ENCODE measurements around the gene RAB12. TPM values are rescaled to one million over a fixed set of nuclear protein-coding genes. Genes with fewer than 3 reads are reported as not detected.
"Not testable (repeated sequence)": the region's sequence is repeated elsewhere in the genome, so short reads cannot be mapped to it uniquely, and the experiment has no call there.

The RAB12 gene
- total RNA-seq, 2 experiments from 2014 or later = 20.6 to 34.0 TPM

DNA sequence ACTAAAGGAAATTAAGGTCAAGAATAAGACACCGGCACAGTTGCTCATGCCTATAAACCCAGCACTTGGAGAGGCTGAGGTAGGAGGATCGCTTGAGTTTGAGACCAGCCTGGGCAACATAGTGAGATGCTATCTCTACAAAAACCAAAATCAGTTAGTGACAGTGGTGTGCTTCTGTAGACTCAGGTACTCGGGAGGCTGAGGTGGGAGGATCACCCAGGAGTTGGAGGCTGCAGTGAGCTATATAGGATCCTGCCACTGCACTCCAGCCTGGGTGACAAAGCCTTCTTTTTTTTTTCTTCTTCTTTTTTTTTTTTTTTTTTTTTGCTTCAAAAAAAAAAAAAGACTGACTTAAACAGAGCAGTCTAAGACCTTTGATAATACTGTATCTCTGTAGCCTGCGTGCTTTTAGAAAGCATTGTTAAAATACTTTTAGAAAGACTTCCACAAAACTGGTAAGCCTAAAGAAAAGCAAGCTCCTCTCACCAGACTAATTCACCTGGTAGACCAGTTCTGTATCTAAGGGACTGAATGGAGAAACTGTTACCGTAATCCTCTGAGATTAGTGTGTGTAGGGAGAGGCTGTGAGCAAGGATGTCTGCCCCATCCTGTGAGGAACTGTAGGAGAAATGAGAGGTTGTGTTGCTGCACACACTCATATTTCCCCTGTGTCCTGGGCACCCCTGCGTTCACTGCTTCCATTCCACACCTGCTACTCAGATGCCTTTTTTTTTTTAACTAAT, 10.8 kb downstream of the RAB12 start:
- DNase-seq (ENCODE audit: low spot score) = no peak
- intact Hi-C loops (cut with micrococcal nuclease; ENCODE audit: unreplicated experiment) = no loop called here
- ChIA-PET CTCF (ENCODE audit: unreplicated experiment) (no interaction called here), POLR2A (no interaction called here)
- TF ChIP-seq, protein P1, sequence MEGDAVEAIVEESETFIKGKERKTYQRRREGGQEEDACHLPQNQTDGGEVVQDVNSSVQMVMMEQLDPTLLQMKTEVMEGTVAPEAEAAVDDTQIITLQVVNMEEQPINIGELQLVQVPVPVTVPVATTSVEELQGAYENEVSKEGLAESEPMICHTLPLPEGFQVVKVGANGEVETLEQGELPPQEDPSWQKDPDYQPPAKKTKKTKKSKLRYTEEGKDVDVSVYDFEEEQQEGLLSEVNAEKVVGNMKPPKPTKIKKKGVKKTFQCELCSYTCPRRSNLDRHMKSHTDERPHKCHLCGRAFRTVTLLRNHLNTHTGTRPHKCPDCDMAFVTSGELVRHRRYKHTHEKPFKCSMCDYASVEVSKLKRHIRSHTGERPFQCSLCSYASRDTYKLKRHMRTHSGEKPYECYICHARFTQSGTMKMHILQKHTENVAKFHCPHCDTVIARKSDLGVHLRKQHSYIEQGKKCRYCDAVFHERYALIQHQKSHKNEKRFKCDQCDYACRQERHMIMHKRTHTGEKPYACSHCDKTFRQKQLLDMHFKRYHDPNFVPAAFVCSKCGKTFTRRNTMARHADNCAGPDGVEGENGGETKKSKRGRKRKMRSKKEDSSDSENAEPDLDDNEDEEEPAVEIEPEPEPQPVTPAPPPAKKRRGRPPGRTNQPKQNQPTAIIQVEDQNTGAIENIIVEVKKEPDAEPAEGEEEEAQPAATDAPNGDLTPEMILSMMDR (conservative IDR thresholded peaks at IDR 0.05; ENCODE audit: low read length) = no peak
- TF ChIP-seq EZH2phosphoT487 (IDR thresholded peaks at IDR 0.05; ENCODE audit: borderline replicate concordance, low read depth, low read length) = no peak
- no peaks in the 10 kb centered on the region for H3K9me2 ChIP-seq (ENCODE audit: insufficient read depth, low read length)
- H2AFZ ChIP-seq (ENCODE audit: low read length) = no peak overlapping the region
- H4K20me1 ChIP-seq (ENCODE audit: insufficient read depth, low read length) = no peaks in the 10 kb centered on the region
- peaks cover 13% of the 10 kb centered on the region for H3K4me1 ChIP-seq (ENCODE audit: insufficient read depth, low read length, poor library complexity, severe bottlenecking)
- no peak overlapping the region for H3K27ac ChIP-seq (ENCODE audit: low read depth, low read length, poor library complexity, severe bottlenecking)
- BruUV-seq (replicated peaks) = no TSS peak
- no peak overlapping the region for H3K4me2 ChIP-seq (ENCODE audit: low read length)
- H3K4me3 ChIP-seq (ENCODE audit: low read depth, low read length, poor library complexity, severe bottlenecking) = no peak overlapping the region
- H3K36me3 ChIP-seq (ENCODE audit: insufficient read depth, low read length) = peaks cover 97% of the 10 kb centered on the region
- peaks cover 16% of the 10 kb centered on the region; the same call in 1 of the 2 replicates for H3K9me3 ChIP-seq (ENCODE audit: low read length)
- H3K79me2 ChIP-seq (ENCODE audit: insufficient read depth, low read depth, low read length) = peaks cover 97% of the 10 kb centered on the region

DNA sequence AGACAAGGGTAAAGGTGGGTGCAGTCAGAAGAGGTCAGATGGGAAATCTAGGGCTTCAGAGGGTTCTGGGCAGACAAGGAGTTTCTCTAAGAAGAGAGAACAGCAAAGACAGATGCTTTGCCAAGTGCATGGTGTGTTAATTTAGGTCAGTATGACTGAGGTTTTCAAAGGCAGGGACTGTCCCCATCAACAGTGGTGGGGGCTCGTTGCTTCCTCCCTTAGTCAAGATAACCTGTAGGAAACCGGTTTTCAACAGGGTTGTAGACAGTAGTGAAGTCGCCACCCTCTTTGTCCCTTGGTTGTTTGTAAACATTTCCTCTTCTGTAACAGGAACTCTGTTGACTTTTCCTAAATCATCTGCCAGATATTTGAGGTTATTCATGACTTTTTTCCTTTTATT, 11.6 kb downstream of the RAB12 start:
- no peak overlapping the region for H3K27ac ChIP-seq (ENCODE audit: low read depth, low read length, poor library complexity, severe bottlenecking)
- peaks cover 9% of the 10 kb centered on the region for H3K4me1 ChIP-seq (ENCODE audit: insufficient read depth, low read length, poor library complexity, severe bottlenecking)
- H3K79me2 ChIP-seq (ENCODE audit: insufficient read depth, low read depth, low read length) = peaks cover 89% of the 10 kb centered on the region
- BruUV-seq (replicated peaks) = no TSS peak
- H3K4me3 ChIP-seq (ENCODE audit: low read depth, low read length, poor library complexity, severe bottlenecking) = no peak overlapping the region
- TF ChIP-seq, protein P1 (conservative IDR thresholded peaks at IDR 0.05; ENCODE audit: low read length) = no peak
- TF ChIP-seq EZH2phosphoT487 (IDR thresholded peaks at IDR 0.05; ENCODE audit: borderline replicate concordance, low read depth, low read length) = no peak
- no peak for DNase-seq (ENCODE audit: low spot score)
- H3K9me2 ChIP-seq (ENCODE audit: insufficient read depth, low read length) = no peaks in the 10 kb centered on the region
- no peak overlapping the region for H3K4me2 ChIP-seq (ENCODE audit: low read length)
- H2AFZ ChIP-seq (ENCODE audit: low read length) = no peak overlapping the region
- intact Hi-C loops (cut with micrococcal nuclease; ENCODE audit: unreplicated experiment) = no loop called here
- ChIA-PET CTCF (ENCODE audit: unreplicated experiment) (no interaction called here), POLR2A (interaction anchor here (0.6 kb wide), 1 partner anchor 67 kb away, joined by 3 read pairs; no protein-coding TSS in a partner anchor)
- H3K9me3 ChIP-seq (ENCODE audit: low read length) = peaks cover 15% of the 10 kb centered on the region; the same call in 1 of the 2 replicates
- H4K20me1 ChIP-seq (ENCODE audit: insufficient read depth, low read length) = no peaks in the 10 kb centered on the region
- H3K36me3 ChIP-seq (ENCODE audit: insufficient read depth, low read length) = peaks cover 97% of the 10 kb centered on the region

DNA sequence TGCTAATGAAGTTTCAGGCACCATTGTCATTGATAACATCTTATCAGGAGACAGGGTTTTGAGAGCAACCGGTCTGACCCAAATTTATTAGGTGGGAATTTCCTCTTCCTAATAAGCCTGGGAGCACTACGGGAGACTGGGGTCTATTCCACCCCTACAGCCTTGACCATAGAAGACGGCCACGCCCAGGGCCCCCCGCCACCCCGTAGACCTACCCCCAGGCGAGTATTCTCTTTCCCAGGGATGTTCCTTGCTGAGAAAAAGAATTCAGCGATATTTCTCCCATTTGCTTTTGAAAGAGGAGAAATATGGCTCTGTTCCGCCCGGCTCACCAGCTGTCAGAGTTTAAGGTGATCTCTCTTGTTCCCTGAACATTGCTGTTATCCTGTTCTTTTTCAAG, 13.4 kb downstream of the RAB12 start:
- CTCF ChIA-PET (ENCODE audit: unreplicated experiment); H2AFZ ChIP-seq (ENCODE audit: low read length); H3K4me1 ChIP-seq (ENCODE audit: insufficient read depth, low read length, poor library complexity, severe bottlenecking); H3K27ac ChIP-seq (ENCODE audit: low read depth, low read length, poor library complexity, severe bottlenecking); DNase-seq (ENCODE audit: low spot score); H3K4me2 ChIP-seq (ENCODE audit: low read length); intact Hi-C loops (cut with micrococcal nuclease; ENCODE audit: unreplicated experiment); H3K9me2 ChIP-seq (ENCODE audit: insufficient read depth, low read length); H4K20me1 ChIP-seq (ENCODE audit: insufficient read depth, low read length); POLR2A ChIA-PET; BruUV-seq (replicated peaks); H3K9me3 ChIP-seq (ENCODE audit: low read length); H3K4me3 ChIP-seq (ENCODE audit: low read depth, low read length, poor library complexity, severe bottlenecking): not testable (repeated sequence)
- H3K36me3 ChIP-seq (ENCODE audit: insufficient read depth, low read length) = peaks cover 97% of the 10 kb centered on the region
- H3K79me2 ChIP-seq (ENCODE audit: insufficient read depth, low read depth, low read length) = peaks cover 73% of the 10 kb centered on the region
